HEK293 (cell line): Measurements from ENCODE around the gene LMF1.

Experiments
- CTCF ChIA-PET: fragments of 350-600 bp; formaldehyde crosslinking; extraction: SDS; loops from one replicate; lab custom pipeline; 2021; ENCODE audit warnings: antibody characterized with exemption; lab: Yijun Ruan, JAX
- POLR2A ChIA-PET: fragments of 300-600 bp; formaldehyde crosslinking; extraction: SDS; loops from one replicate; lab custom pipeline; 2020; ENCODE audit warnings: antibody characterized with exemption, inconsistent platforms; lab: Yijun Ruan, JAX
- H3K27ac ChIP-seq: fragments of 200-500 bp; sonication (Bioruptor generic); 2 replicates; pipeline ENCODE4 v1.5.1; 2014; ENCODE audit warnings: low read depth, low read length, control low read depth, inconsistent platforms; ENCODE audit errors: extremely low read depth
- H3K36me3 ChIP-seq, 2 experiments: fragments of 200-500 bp in 1 of 2; sonication (Bioruptor generic) in 1 of 2; 1 replicate in 1 of 2; 2 replicates in 1 of 2; pipeline ENCODE4 v1.5.1; 2014 to 2017; ENCODE audit warnings: inconsistent platforms in 2 of 2, low read length in 2 of 2; ENCODE audit not compliant: control insufficient read depth in 2 of 2, insufficient read depth in 1 of 2
- H3K4me1 ChIP-seq: fragments of 200-500 bp; sonication (Bioruptor generic); 2 replicates; pipeline ENCODE4 v1.5.1; 2014; ENCODE audit warnings: mild to moderate bottlenecking, low read length, inconsistent platforms; ENCODE audit not compliant: control insufficient read depth, insufficient read depth
- H3K4me3 ChIP-seq: 2 replicates; pipeline ENCODE4 v1.5.1; 2011; ENCODE audit warnings: low read depth, mild to moderate bottlenecking, control low read depth, low read length, moderate library complexity
- H3K9me3 ChIP-seq: fragments of 200-500 bp; sonication (Bioruptor generic); 2 replicates; pipeline ENCODE4 v1.5.1; 2014; ENCODE audit warnings: low read depth, low read length, inconsistent platforms; ENCODE audit not compliant: control insufficient read depth, insufficient read depth
- AEBP2 ChIP-seq: fragments of 450-650 bp; formaldehyde crosslinking; IDR thresholded peaks from 2 replicates; pipeline ENCODE4 v1.5.1; 2016; ENCODE audit warnings: missing biosample characterization, missing genetic modification characterization, borderline replicate concordance
- BCL11A ChIP-seq: fragments of 450-650 bp; formaldehyde crosslinking; IDR thresholded peaks from 2 replicates; pipeline ENCODE4 v1.5.1; 2016; ENCODE audit warnings: low read depth, missing biosample characterization, missing genetic modification characterization
- MEIS1 ChIP-seq: sonication (generic); formaldehyde crosslinking; IDR thresholded peaks from 2 replicates; pipeline ENCODE4 v1.8.1; 2022; ENCODE audit warnings: missing genetic modification reagents, mild to moderate bottlenecking, borderline replicate concordance
- PRDM2 ChIP-seq: fragments of 450-650 bp; formaldehyde crosslinking; IDR thresholded peaks from 2 replicates; pipeline ENCODE4 v1.5.1; 2016; ENCODE audit warnings: missing biosample characterization, missing genetic modification characterization, borderline replicate concordance
- SETDB1 ChIP-seq: IDR thresholded peaks from one replicate; pipeline ENCODE4 v1.6.1; 2017; ENCODE audit warnings: mild to moderate bottlenecking, low read length, moderate library complexity, mixed read lengths; ENCODE audit not compliant: insufficient read length
- TCF7L2 ChIP-seq: IDR thresholded peaks from 2 replicates; pipeline ENCODE4 v1.6.1; 2011; ENCODE audit warnings: low read depth, mild to moderate bottlenecking, inconsistent platforms, low read length, moderate library complexity, borderline replicate concordance
- ZBTB7A ChIP-seq: fragments of 450-650 bp; formaldehyde crosslinking; IDR thresholded peaks from 2 replicates; pipeline ENCODE4 v1.5.1; 2016; ENCODE audit warnings: low read depth, missing biosample characterization, missing genetic modification characterization
- ZNF184 ChIP-seq: fragments of 450-650 bp; IDR thresholded peaks from 2 replicates; pipeline ENCODE4 v1.5.1; 2018; ENCODE audit warnings: missing biosample characterization, mild to moderate bottlenecking, missing genetic modification characterization
- ZNF426 ChIP-seq: fragments of 450-650 bp; formaldehyde crosslinking; IDR thresholded peaks from 2 replicates; pipeline ENCODE4 v1.5.1; 2017; ENCODE audit warnings: missing biosample characterization, missing genetic modification characterization, mild to moderate bottlenecking, inconsistent platforms, moderate library complexity
- ZNF521 ChIP-seq: fragments of 450-650 bp; formaldehyde crosslinking; IDR thresholded peaks from 2 replicates; pipeline ENCODE4 v1.5.1; 2017; ENCODE audit warnings: missing biosample characterization, mild to moderate bottlenecking, missing genetic modification characterization
- ZNF670 ChIP-seq: fragments of 450-650 bp; formaldehyde crosslinking; IDR thresholded peaks from 2 replicates; pipeline ENCODE4 v1.5.1; 2016; ENCODE audit warnings: missing biosample characterization, missing genetic modification characterization, low read depth
- ZNF692 ChIP-seq: fragments of 450-650 bp; formaldehyde crosslinking; IDR thresholded peaks from 2 replicates; pipeline ENCODE4 v1.5.1; 2016; ENCODE audit warnings: missing biosample characterization, missing genetic modification characterization
- ZNF843 ChIP-seq: fragments of 450-650 bp; formaldehyde crosslinking; IDR thresholded peaks from 2 replicates; pipeline ENCODE4 v1.5.1; 2016; ENCODE audit warnings: missing biosample characterization, missing genetic modification characterization
- ZSCAN30 ChIP-seq: fragments of 450-650 bp; IDR thresholded peaks from 2 replicates; pipeline ENCODE4 v1.5.1; 2018; ENCODE audit warnings: missing biosample characterization, mild to moderate bottlenecking, missing genetic modification characterization, moderate library complexity
- TF ChIP-seq, protein P1 (sequence below): fragments of 450-650 bp; formaldehyde crosslinking; IDR thresholded peaks from 2 replicates; pipeline ENCODE4 v1.5.1; 2016; ENCODE audit warnings: missing biosample characterization, missing genetic modification characterization
- TF ChIP-seq, protein P2 (sequence below): fragments of 450-650 bp; formaldehyde crosslinking; IDR thresholded peaks from 2 replicates; pipeline ENCODE4 v1.5.1; 2016; ENCODE audit warnings: missing biosample characterization, missing genetic modification characterization

The LMF1 gene

DNA sequence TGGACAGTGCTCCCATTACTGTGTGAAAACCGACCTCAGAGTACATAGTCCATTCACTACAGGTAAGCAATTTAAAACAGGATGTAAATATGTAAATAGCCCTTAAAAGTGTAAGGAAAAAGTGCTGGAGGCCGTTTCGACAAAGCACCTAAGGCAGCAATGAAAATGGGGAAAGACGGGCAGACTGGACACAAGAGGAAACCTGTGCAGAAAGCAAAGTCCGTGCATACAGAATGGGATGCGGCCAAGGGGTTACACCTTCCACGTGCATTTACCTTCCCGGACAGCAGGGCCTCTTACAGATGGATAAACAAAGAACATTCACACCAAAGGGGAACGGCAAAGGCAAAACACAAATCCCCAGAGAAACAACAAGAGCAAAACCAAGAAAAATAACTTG lies 32.0 kb downstream of the LMF1 start (continued):
- no peak for TF ChIP-seq ZNF692 (tag by site-specific recombination)
- TF ChIP-seq, all 188 proteins: peak for 0

GRCh38 chr16:938136-938535 lies 32.6 kb downstream of the LMF1 start:
- no peaks in the 10 kb centered on the region for H3K9me3 ChIP-seq
- no peak overlapping the region for H3K27ac ChIP-seq
- H3K4me1 ChIP-seq = no peaks in the 10 kb centered on the region
- no peaks in the 10 kb centered on the region; a peak in 1 of 3 replicates for H3K36me3 ChIP-seq
- H3K4me3 ChIP-seq = no peak overlapping the region
- TF ChIP-seq ZSCAN30 (tag by site-specific recombination) (no peak), TCF7L2 (no peak), MEIS1 (no peak), ZNF521 (tag by site-specific recombination) (no peak), BCL11A (tag by site-specific recombination) (no peak), AEBP2 (no peak), SETDB1 (no peak), ZBTB7A (tag by site-specific recombination) (no peak), ZNF184 (tag by site-specific recombination) (no peak), ZNF843 (tag by site-specific recombination) (no peak)
- TF ChIP-seq, protein P1, sequence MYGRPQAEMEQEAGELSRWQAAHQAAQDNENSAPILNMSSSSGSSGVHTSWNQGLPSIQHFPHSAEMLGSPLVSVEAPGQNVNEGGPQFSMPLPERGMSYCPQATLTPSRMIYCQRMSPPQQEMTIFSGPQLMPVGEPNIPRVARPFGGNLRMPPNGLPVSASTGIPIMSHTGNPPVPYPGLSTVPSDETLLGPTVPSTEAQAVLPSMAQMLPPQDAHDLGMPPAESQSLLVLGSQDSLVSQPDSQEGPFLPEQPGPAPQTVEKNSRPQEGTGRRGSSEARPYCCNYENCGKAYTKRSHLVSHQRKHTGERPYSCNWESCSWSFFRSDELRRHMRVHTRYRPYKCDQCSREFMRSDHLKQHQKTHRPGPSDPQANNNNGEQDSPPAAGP (tag by site-specific recombination) = no peak
- TF ChIP-seq, protein P2, sequence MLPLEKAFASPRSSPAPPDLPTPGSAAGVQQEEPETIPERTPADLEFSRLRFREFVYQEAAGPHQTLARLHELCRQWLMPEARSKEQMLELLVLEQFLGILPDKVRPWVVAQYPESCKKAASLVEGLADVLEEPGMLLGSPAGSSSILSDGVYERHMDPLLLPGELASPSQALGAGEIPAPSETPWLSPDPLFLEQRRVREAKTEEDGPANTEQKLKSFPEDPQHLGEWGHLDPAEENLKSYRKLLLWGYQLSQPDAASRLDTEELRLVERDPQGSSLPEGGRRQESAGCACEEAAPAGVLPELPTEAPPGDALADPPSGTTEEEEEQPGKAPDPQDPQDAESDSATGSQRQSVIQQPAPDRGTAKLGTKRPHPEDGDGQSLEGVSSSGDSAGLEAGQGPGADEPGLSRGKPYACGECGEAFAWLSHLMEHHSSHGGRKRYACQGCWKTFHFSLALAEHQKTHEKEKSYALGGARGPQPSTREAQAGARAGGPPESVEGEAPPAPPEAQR (tag by site-specific recombination) = no peak
- ChIA-PET CTCF (no interaction called here), POLR2A (no interaction called here)

GRCh38 chr16:937723-938122 lies 33.1 kb downstream of the LMF1 start:
- H3K27ac ChIP-seq = no peak overlapping the region
- H3K4me1 ChIP-seq = no peaks in the 10 kb centered on the region
- ChIA-PET CTCF (no interaction called here), POLR2A (no interaction called here)
- H3K9me3 ChIP-seq = no peaks in the 10 kb centered on the region
- no peaks in the 10 kb centered on the region; a peak in 1 of 3 replicates for H3K36me3 ChIP-seq
- TF ChIP-seq ZNF670 (tag by site-specific recombination) (no peak), ZNF426 (no peak)
- H3K4me3 ChIP-seq = no peak overlapping the region

GRCh38 chr16:937311-937710 lies 33.5 kb downstream of the LMF1 start:
- POLR2A ChIA-PET = no interaction called here
- H3K27ac ChIP-seq = no peak overlapping the region
- H3K36me3 ChIP-seq = no peaks in the 10 kb centered on the region; a peak in 1 of 3 replicates
- H3K4me3 ChIP-seq = no peak overlapping the region
- CTCF ChIA-PET = interaction anchor here (0.7 to 1.0 kb wide), 2 partner anchors 120 to 277 kb away, joined by 3 to 4 read pairs; no protein-coding TSS in a partner anchor
- TF ChIP-seq PRDM2 = no peak
- H3K9me3 ChIP-seq = no peaks in the 10 kb centered on the region
- no peaks in the 10 kb centered on the region for H3K4me1 ChIP-seq
